GM19468 (cell line): Measurements from ENCODE around the gene TBC1D22A.

Experiments used
- ATAC-seq: cut with Tn5 transposase; IDR thresholded peaks from one replicate; pipeline ENCODE4 v1.9.1; 2021; ENCODE audit warnings: mild to moderate bottlenecking, moderate library complexity, moderate number of reproducible peaks; ENCODE audit not compliant: unreplicated experiment; ENCODE audit errors: extremely low read depth

The TBC1D22A gene

GRCh38 chr22:46752286-46752987 lies 10.0 kb upstream of the TBC1D22A start:
- no peak for ATAC-seq

DNA sequence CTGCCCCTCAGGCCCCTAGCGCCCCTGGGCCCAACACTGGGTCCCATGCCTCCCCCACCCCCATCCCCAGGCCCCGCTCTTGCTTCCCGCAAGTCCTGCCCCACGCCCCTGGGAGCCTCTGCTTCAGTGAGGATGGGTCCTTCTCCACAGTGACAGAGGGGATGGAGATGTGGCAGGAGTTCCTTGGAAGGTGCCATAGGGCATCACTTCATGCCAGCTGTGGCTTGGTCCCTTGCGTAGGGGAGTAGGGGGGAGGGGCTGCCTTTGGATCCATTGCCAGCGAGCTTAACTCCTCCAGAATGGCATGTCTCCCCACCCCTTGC lies 9.5 kb upstream of the TBC1D22A start:
- ATAC-seq: no peak

GRCh38 chr22:46753360-46753759 lies 9.1 kb upstream of the TBC1D22A start:
- ATAC-seq: no peak

- no peak for ATAC-seq
Measured at GRCh38 chr22:46753761-46754109, 8.7 kb upstream of the TBC1D22A start.

- ATAC-seq: no peak
Measured at GRCh38 chr22:46754110-46754799, 8.2 kb upstream of the TBC1D22A start.

DNA sequence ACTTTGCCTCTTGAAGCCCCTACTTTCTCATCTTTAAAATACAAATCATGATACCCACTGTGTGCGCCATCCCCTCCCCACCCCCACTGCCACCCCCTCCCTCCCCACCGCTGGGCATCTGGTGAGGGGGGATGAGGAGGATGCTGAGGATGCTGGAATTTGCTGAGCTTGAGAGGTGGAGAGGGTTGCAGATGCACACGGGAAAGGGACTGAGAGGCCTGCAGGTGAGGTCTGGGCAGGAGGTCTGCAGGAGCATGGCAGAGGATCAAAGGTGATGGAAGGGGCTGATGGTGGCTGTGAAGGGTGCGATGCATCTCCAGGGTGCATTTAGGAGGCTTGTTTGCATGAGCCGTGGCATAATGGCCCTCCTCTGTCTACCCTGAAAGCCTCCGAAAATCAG lies 7.6 kb upstream of the TBC1D22A start:
- ATAC-seq: no peak

GRCh38 chr22:46755525-46755924 lies 6.9 kb upstream of the TBC1D22A start:
- ATAC-seq: no peak

- no peak for ATAC-seq
Measured at GRCh38 chr22:46756097-46756496, 6.4 kb upstream of the TBC1D22A start.

- ATAC-seq: no peak
Measured at GRCh38 chr22:46757104-46757503, 5.3 kb upstream of the TBC1D22A start.

- no peak for ATAC-seq
Measured at GRCh38 chr22:46758121-46758520, 4.3 kb upstream of the TBC1D22A start.

DNA sequence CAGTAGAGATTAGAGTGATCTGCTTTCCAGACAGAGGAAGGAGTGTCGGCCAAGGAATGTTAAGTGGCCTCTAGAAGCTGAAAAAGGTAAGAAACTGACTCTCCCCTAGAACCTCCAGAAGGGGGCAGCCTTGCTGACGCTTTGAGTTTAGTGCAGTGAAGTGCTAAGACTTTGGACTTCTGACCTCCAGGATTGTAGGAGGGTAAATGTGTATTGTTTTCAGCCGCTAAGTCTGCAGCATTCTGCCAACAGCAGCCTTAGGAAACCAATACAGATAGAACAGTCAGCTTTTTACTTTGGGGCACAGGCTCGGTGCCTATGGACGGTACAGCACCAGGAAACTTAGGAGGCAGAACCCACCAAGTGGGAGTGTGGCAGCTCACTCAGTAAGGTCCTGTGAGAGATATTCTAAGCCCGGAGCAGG lies 3.6 kb upstream of the TBC1D22A start:
- no peak for ATAC-seq

DNA sequence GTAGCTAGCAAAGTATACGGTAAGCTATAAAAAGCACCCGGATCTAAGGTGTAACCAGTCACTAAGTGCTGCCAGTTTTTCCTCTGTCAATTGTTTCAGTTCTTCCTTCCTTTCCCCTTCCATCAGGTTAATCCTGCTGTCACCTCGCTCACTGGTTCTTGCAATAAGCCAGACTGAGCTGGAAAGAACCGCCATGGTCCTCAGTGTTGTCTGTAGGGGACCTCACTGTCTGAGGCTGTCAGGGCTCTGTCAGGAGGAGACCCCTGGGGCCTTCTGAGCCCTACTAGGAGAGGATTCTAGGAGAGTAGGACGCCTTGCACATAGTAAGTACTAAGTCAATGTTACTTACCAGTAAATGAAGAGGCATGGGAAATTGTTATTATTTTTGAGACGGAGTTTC lies 1.4 kb upstream of the TBC1D22A start:
- ATAC-seq: no peak

- ATAC-seq: no peak
Measured at GRCh38 chr22:46761539-46762237, 762 bp upstream of the TBC1D22A start.

- no peak for ATAC-seq
Measured at GRCh38 chr22:46763051-46763705, 728 bp downstream of the TBC1D22A start.

GRCh38 chr22:46764140-46764680 lies 1.8 kb downstream of the TBC1D22A start:
- ATAC-seq: no peak

DNA sequence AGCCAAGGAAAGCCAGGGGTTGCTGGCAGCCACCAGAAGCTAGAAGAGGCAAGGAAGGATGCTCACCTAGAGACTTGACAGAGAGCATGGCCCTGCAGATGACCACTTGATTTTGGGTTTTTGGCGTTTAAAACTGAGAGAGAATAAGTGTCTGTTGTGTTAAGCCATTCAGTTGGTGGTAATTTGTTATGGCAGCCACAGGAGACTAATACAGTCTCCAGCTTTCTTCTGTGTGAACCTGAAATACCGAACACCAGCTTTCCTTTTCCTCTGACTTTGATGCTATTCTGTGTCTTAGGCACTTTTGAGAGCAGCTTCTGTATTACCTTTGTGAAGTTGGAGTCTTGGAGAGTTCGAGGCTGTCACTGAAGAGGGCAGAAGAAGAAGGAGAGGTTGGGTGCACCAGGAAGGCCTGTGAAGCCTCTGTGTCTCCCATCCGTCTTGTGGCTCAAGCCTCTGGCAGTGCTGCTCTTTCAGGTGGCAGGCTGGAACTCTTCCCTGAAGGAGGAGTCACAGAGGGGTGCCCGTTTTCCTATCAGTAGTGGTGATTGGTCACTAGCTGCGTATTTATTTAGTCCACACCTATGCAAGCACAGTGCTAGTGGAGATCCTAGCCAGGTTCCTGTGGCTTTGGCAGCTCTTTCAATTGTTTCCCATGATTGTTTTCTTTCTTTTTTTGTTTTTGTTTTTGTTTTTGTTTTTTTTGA lies 2.5 kb downstream of the TBC1D22A start:
- no peak for ATAC-seq

GRCh38 chr22:46766611-46767010 lies 4.2 kb downstream of the TBC1D22A start:
- ATAC-seq: no peak

DNA sequence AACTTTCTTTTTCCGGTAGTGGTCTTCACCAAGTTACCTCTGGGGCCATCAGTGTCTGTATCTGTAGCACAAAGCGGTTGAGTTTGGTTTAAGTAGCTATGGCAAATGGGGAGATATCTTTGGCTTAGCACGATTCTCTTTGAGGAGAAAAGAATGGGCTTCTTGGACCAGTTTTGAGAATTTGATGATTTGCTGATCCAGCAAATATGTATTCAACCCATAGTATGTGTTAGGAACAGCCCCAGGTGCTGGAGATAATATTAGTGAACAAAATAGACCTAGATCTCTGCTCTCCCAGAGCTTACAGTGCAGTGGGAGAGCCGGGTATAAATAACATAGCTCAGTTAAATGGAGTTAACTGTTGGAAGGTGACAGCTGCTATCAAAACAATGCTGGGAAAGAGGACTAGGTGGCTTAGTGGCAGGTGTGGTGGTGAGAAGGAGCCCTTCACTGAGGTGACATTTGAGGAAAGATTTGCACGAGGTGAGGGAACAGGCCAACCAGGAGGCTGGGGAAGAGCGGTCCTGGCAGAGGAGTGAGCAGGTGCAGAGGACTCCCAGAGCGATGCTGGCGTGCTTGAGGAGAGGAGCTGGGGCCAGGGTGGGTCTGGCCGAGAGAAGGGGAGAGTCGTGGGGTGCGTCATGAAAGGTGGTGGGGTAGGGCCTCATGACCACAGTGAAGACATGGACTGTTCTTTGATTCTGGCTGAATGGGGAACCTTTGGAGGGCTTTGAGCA lies 5.0 kb downstream of the TBC1D22A start:
- no peak for ATAC-seq

- ATAC-seq: no peak
Measured at GRCh38 chr22:46769191-46769675, 6.8 kb downstream of the TBC1D22A start.
